ENCODE results near the gene KIAA0825.
"Not testable (repeated sequence)": the region's sequence is repeated elsewhere in the genome, so short reads cannot be mapped to it uniquely, and the experiment has no call there.

GRCh38 chr5:94143621-94144020 is 474.8 kb downstream of the KIAA0825 start:
- TF ChIP-seq CTCF (IDR thresholded peaks at IDR 0.05; ENCODE audit: borderline replicate concordance, extremely low read depth, low read length, poor library complexity, severe bottlenecking); EZH2 (IDR thresholded peaks at IDR 0.05; ENCODE audit: borderline replicate concordance, low read depth, low read length, severe bottlenecking): not testable (repeated sequence)
